Bronchial epithelial cell (primary cell): ENCODE measurements around the gene PDGFRA. TPM values are rescaled to one million over a fixed set of nuclear protein-coding genes. Genes with fewer than 3 reads are reported as not detected.

Experiments used
- DNase-seq: peaks from one replicate; pipeline ENCODE4 v3.0.0-alpha.2; 2010; ENCODE audit warnings: low read depth
- FAIRE-seq: peaks from 2 replicates; lab custom pipeline; 2011; peaks lifted over from hg19 to GRCh38; lab: Jason Lieb, UNC
- H3K27me3 ChIP-seq: 2 replicates; pipeline ENCODE4 v1.5.1; 2011; ENCODE audit warnings: low read length; ENCODE audit not compliant: control insufficient read depth, insufficient read depth
- H3K36me3 ChIP-seq: 2 replicates; pipeline ENCODE4 v1.5.1; 2011; ENCODE audit warnings: low read length; ENCODE audit not compliant: control insufficient read depth, insufficient read depth
- H3K4me3 ChIP-seq: 2 replicates; pipeline ENCODE4 v1.5.1; 2011; ENCODE audit warnings: mild to moderate bottlenecking, low read depth, low read length, control low read depth
- CTCF ChIP-seq: IDR thresholded peaks from 2 replicates; pipeline ENCODE4 v1.5.1; 2011; ENCODE audit warnings: mild to moderate bottlenecking, moderate library complexity, low read length, control low read depth, inconsistent platforms; ENCODE audit not compliant: insufficient read depth, severe bottlenecking
- total RNA-seq: library from RNA; depleted of rRNA; stranded (reverse); fragments of >200 nt; gene quantifications from 2 replicates; pipeline ENCODE4 v1.2.1, GENCODE V29; 2014

PDGFRA gene
- total RNA-seq, 1 donor from 2014 or later = 2.1 TPM

GRCh38 chr4:54272051-54272450 is 43.0 kb downstream of the PDGFRA start:
- FAIRE-seq (no peak), DNase-seq (no peak)
- no peak for TF ChIP-seq CTCF
- Histone ChIP-seq H3K36me3 (no peaks in the 10 kb centered on the region), H3K4me3 (no peak overlapping the region), H3K27me3 (no peaks in the 10 kb centered on the region)

- FAIRE-seq (no peak), DNase-seq (no peak)
- Histone ChIP-seq H3K27me3 (no peaks in the 10 kb centered on the region), H3K4me3 (no peak overlapping the region), H3K36me3 (no peaks in the 10 kb centered on the region)
- TF ChIP-seq CTCF = no peak
Measured at GRCh38 chr4:54274264-54274663, 45.2 kb downstream of the PDGFRA start.

GRCh38 chr4:54274795-54275665 is 45.9 kb downstream of the PDGFRA start:
- H3K36me3 ChIP-seq = no peaks in the 10 kb centered on the region
- no peak overlapping the region for H3K4me3 ChIP-seq
- no peak for DNase-seq
- no peak for FAIRE-seq
- H3K27me3 ChIP-seq = no peaks in the 10 kb centered on the region
- no peak for TF ChIP-seq CTCF

- DNase-seq = peak; percentile 22
Measured at GRCh38 chr4:54276641-54277430, 47.7 kb downstream of the PDGFRA start.

GRCh38 chr4:54277691-54278090 is 48.6 kb downstream of the PDGFRA start:
- no peak for TF ChIP-seq CTCF
- peak; percentile 93 for DNase-seq
- H3K36me3 ChIP-seq = no peaks in the 10 kb centered on the region
- no peak overlapping the region for H3K4me3 ChIP-seq
- FAIRE-seq = no peak
- no peaks in the 10 kb centered on the region for H3K27me3 ChIP-seq

More at GRCh38 chr4:54276641-54277430, 47.7 kb downstream of the PDGFRA start:
- FAIRE-seq = no peak
- Histone ChIP-seq H3K27me3 (no peaks in the 10 kb centered on the region), H3K4me3 (no peak overlapping the region), H3K36me3 (no peaks in the 10 kb centered on the region)
- TF ChIP-seq CTCF = no peak
